GM12878 (cell line): ENCODE measurements around the gene UBE2I. TPM values are rescaled to one million over a fixed set of nuclear protein-coding genes. Genes with fewer than 3 reads are reported as not detected.

ENCODE experiments used
- ATAC-seq: fragments of 200-7000 bp; cut with Tn5 transposase; 3 replicates; pipeline ENCODE4 v1.9.1; 2020; ENCODE audit warnings: mild to moderate bottlenecking, moderate library complexity
- BruUV-seq: library from RNA; stranded (reverse); fragments of 400-500 nt; replicated peaks from 2 replicates; lab custom pipeline; 2021; lab: Mats Ljungman, UMichigan
- CTCF ChIA-PET: fragments of 300-600 bp; sonication (Branson Sonifier 250); formaldehyde crosslinking; extraction: SDS; loops from one replicate; lab custom pipeline; 2021; ENCODE audit warnings: inconsistent platforms; lab: Yijun Ruan, JAX
- POLR2A ChIA-PET: fragments of 350-600 bp; formaldehyde crosslinking; extraction: SDS; loops from one replicate; lab custom pipeline; 2021; ENCODE audit warnings: inconsistent platforms; lab: Charles Lee
- RAD21 ChIA-PET: fragments of 300-600 bp; sonication (Branson Sonifier 250); formaldehyde crosslinking; loops from one replicate; lab custom pipeline; 2023; ENCODE audit warnings: antibody characterized with exemption; ENCODE audit not compliant: unreplicated experiment; lab: Charles Lee
- SMC1A ChIA-PET: fragments of 300-600 bp; sonication (Branson Sonifier 250); formaldehyde crosslinking; loops from one replicate; lab custom pipeline; 2023; ENCODE audit not compliant: unreplicated experiment, uncharacterized antibody; lab: Charles Lee
- DNase-seq: peaks from one replicate; pipeline ENCODE4 v3.0.0-alpha.2; 2011; ENCODE audit warnings: low read depth, low spot score
- FAIRE-seq: peaks from 3 replicates; lab custom pipeline; 2011; peaks lifted over from hg19 to GRCh38; lab: Jason Lieb, UNC
- H2AFZ ChIP-seq: 2 replicates; pipeline ENCODE4 v1.6.0; 2011; ENCODE audit warnings: low read depth, low read length, control low read depth; ENCODE audit not compliant: control insufficient read depth
- H3K27ac ChIP-seq: 2 replicates; pipeline ENCODE4 v1.5.1; 2011; ENCODE audit warnings: control low read depth; ENCODE audit not compliant: control insufficient read depth, insufficient read depth
- H3K27me3 ChIP-seq, 2 experiments: replicated peaks in 1 of 2; 2 replicates each; pipeline versions ENCODE4 v1.6.0 to v1.6.1; 2011; ENCODE audit warnings: low read length in 1 of 2; ENCODE audit not compliant: control insufficient read depth in 2 of 2, insufficient read depth in 2 of 2
- H3K36me3 ChIP-seq, 2 experiments: 2 replicates each; pipeline ENCODE4 v1.5.1; 2011; ENCODE audit warnings: low read length in 1 of 2; ENCODE audit not compliant: control insufficient read depth in 2 of 2, insufficient read depth in 2 of 2
- H3K4me1 ChIP-seq: 2 replicates; pipeline ENCODE4 v1.6.1; 2011; ENCODE audit warnings: mild to moderate bottlenecking, low read length, moderate library complexity, mixed read lengths; ENCODE audit not compliant: control insufficient read depth, insufficient read depth
- H3K4me2 ChIP-seq: 2 replicates; pipeline ENCODE4 v1.6.0; 2011; ENCODE audit warnings: control low read depth; ENCODE audit not compliant: control insufficient read depth, insufficient read depth
- H3K4me3 ChIP-seq: fragments of 200-600 bp; sonication (generic); 2 replicates; pipeline ENCODE4 v1.5.1; 2016
- H3K79me2 ChIP-seq: 2 replicates; pipeline ENCODE4 v1.6.0; 2011; ENCODE audit warnings: low read length; ENCODE audit not compliant: control insufficient read depth, insufficient read depth
- H3K9ac ChIP-seq: 2 replicates; pipeline ENCODE4 v1.8.0; 2011; ENCODE audit warnings: low read length, control low read depth, mixed read lengths; ENCODE audit not compliant: control insufficient read depth, insufficient read depth
- H3K9me3 ChIP-seq: replicated peaks from 3 replicates; pipeline ENCODE4 v1.5.1; 2011; ENCODE audit warnings: mild to moderate bottlenecking, low read length; ENCODE audit not compliant: control insufficient read depth, insufficient read depth
- H4K20me1 ChIP-seq: 2 replicates; pipeline ENCODE4 v1.6.0; 2011; ENCODE audit not compliant: control insufficient read depth, insufficient read depth
- BMI1 ChIP-seq: fragments of 450-650 bp; IDR thresholded peaks from 2 replicates; pipeline ENCODE4 v1.6.1; 2016; ENCODE audit warnings: mild to moderate bottlenecking, moderate library complexity, borderline replicate concordance
- CEBPB ChIP-seq, 2 experiments: fragments of 150-350 bp in 1 of 2; IDR thresholded peaks; 2 replicates each; pipeline ENCODE4 v1.6.1; 2012 to 2014; ENCODE audit warnings: low read depth in 2 of 2, low read length in 2 of 2, borderline replicate concordance in 1 of 2, inconsistent platforms in 1 of 2
- JUNB ChIP-seq: IDR thresholded peaks from 2 replicates; pipeline ENCODE4 v1.6.1; 2016; ENCODE audit warnings: antibody characterized with exemption, mild to moderate bottlenecking
- NBN ChIP-seq: fragments of 450-650 bp; IDR thresholded peaks from 2 replicates; pipeline ENCODE4 v1.6.1; 2016
- SUPT20H ChIP-seq: IDR thresholded peaks from 2 replicates; pipeline ENCODE4 v1.6.1; 2011; ENCODE audit warnings: low read depth, mild to moderate bottlenecking, low read length, moderate library complexity, borderline replicate concordance; ENCODE audit not compliant: control insufficient read depth
- TBL1XR1 ChIP-seq: IDR thresholded peaks from 2 replicates; pipeline ENCODE4 v1.6.1; 2012; ENCODE audit warnings: low read depth, low read length, improper control_type of control experiment
- YBX1 ChIP-seq: fragments of 450-650 bp; IDR thresholded peaks from 2 replicates; pipeline ENCODE4 v1.6.1; 2016; ENCODE audit warnings: antibody characterized with exemption
- YY1 ChIP-seq: IDR thresholded peaks from 2 replicates; pipeline ENCODE4 v1.6.1; 2011; ENCODE audit warnings: low read depth, mild to moderate bottlenecking, low read length
- ZNF217 ChIP-seq: fragments of 450-650 bp; IDR thresholded peaks from 2 replicates; pipeline ENCODE4 v1.6.1; 2017; ENCODE audit warnings: antibody characterized with exemption, mild to moderate bottlenecking
- ZNF274 ChIP-seq: IDR thresholded peaks from one replicate; pipeline ENCODE4 v1.8.0; 2011; ENCODE audit not compliant: insufficient read length, insufficient read depth
- ZNF384 ChIP-seq: IDR thresholded peaks from 2 replicates; pipeline ENCODE4 v1.6.1; 2012; ENCODE audit warnings: low read depth, mild to moderate bottlenecking, low read length, improper control_type of control experiment, borderline replicate concordance
- WGBS: methylation state at CpG from one replicate; pipeline ENCODE4 v1.1.6; 2016; ENCODE audit warnings: low lambda C conversion rate; ENCODE audit not compliant: insufficient replicate concordance, insufficient coverage; ENCODE audit errors: missing lambda C conversion rate; 5-methylcytosine and 5-hydroxymethylcytosine counted together
- in situ Hi-C: fragments of 300-500 bp; cut with MboI; formaldehyde crosslinking; loops from 9 replicates; pipeline ENCODE4 v1.14.3; 2018; ENCODE audit warnings: mixed read lengths
- intact Hi-C: fragments of 100-400 bp; cut with micrococcal nuclease; formaldehyde crosslinking; loops from one replicate; pipeline ENCODE4 v1.14.2; 2022; ENCODE audit not compliant: unreplicated experiment
- polyA plus RNA-seq, 11 experiments: library from polyadenylated mRNA; depleted of rRNA in 4 of 11; unstranded in 6 of 11; stranded (reverse) in 5 of 11; fragments of >200 nt; fragmentation: Nextera tagmentation in 4 of 11; fragmentation: Illumina TruSeq in 1 of 11; extraction: Ambion mirVana in 4 of 11; extraction: Trizol in 1 of 11; gene quantifications; 1 replicate in 1 of 11; 2 replicates in 10 of 11; pipeline versions ENCODE4 v1.2.1 to v1.2.3, GENCODE V29; 2011 to 2016; ENCODE audit warnings: inconsistent platforms in 2 of 11, missing spikeins in 2 of 11, low read depth in 1 of 11
- total RNA-seq, 4 experiments: library from RNA; depleted of rRNA in 3 of 4; stranded (reverse); fragments of >200 nt in 3 of 4; fragmentation: Illumina TruSeq in 1 of 4; extraction: Trizol in 1 of 4; gene quantifications; 2 replicates each; pipeline versions ENCODE4 v1.2.1 to v1.2.3, GENCODE V29; 2013 to 2021

Gene UBE2I
- total and polyA plus RNA-seq, 10 of the 15 experiments (the other 5 are each of a cell fraction or from before 2014, with no cell fraction given): 47.5 to 243 (median 194) TPM

- TF ChIP-seq SUPT20H (no peak), NBN (no peak), TBL1XR1 (no peak), ZNF217 (no peak), YY1 (no peak)
Observed at GRCh38 chr16:1371054-1371978, 61.9 kb downstream of the UBE2I start (continued).

DNA sequence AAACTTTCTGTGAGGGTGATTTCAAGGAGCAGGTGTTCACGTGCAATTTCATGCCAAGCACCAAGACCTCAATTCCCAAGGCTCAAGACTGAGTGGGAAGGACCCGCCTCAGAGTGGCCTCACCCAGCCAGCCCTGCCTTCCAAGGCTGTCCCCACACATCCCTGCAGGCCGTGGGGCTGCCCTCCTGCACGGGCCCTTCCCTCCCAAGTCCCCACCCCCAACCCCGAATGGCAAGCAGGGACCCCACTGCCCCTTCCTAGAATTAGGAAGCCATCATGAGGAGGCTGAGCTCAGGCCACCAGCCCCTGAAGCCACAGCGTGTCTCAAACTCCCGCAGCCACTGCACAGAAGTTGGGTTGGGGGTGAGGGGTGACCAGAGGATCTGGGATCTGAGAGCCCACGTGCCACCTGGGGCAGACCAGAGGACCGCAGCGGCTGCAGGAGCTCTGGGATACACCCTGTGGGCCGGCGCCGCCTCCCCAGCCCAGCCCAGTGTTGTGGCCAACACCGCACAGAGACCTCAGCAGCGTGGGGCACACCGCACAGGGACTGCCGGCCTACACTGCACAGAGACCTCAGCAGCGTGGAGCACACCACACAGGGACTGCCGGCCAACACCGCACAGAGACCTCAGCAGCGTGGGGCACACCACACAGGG is 63.0 kb downstream of the UBE2I start:
- Histone ChIP-seq H3K4me3 (no peak overlapping the region), H3K9me3 (no peaks in the 10 kb centered on the region), H3K4me1 (no peaks in the 10 kb centered on the region), H3K36me3 (peaks cover 0 to 4% of the 10 kb centered on the region in 2 experiments; a peak in 2 of 4 replicates), H3K9ac (no peak overlapping the region), H3K27me3 (no peaks in the 10 kb centered on the region), H2AFZ (no peak overlapping the region), H3K4me2 (no peak overlapping the region), H3K79me2 (no peaks in the 10 kb centered on the region), H4K20me1 (no peaks in the 10 kb centered on the region), H3K27ac (no peak overlapping the region)
- no TSS peak for BruUV-seq
- over 99% methylated on average over 10 of the region's 21 CpGs for WGBS
- no peak for DNase-seq
- ChIA-PET POLR2A (no interaction called here), CTCF (no interaction called here), RAD21 (no interaction called here), SMC1A (no interaction called here)
- in situ Hi-C loops: no loop called here
- FAIRE-seq: no peak
- ATAC-seq: no peak
- intact Hi-C loops: no loop called here
- TF ChIP-seq JUNB: no peak
- no peak for TF ChIP-seq ZNF384
- no peak for TF ChIP-seq ZNF274
- TF ChIP-seq YBX1: no peak
- TF ChIP-seq CEBPB (IDR thresholded peaks at IDR 0.05; ENCODE audit: borderline replicate concordance in 1 of 2, low read depth in 2 of 2, low read length in 2 of 2): no peak
- no peak for TF ChIP-seq BMI1
